Esophagus muscularis mucosa (tissue), 4 donors: Measurements from ENCODE around the gene ERBB2. TPM values are rescaled to one million over a fixed set of nuclear protein-coding genes. Genes with fewer than 3 reads are reported as not detected.

Experiments used
- DNase-seq: peaks from one replicate; pipeline ENCODE4 v3.0.0-alpha.2; 2017; ENCODE audit errors: extremely low spot score
- H3K27ac ChIP-seq, 4 donors: fragments of 200-600 bp; sonication (generic); replicated peaks in 1 of 4; 1 replicate in 3 of 4; 2 replicates in 1 of 4; pipeline ENCODE4 v1.5.1; 2016 to 2019; ENCODE audit warnings: mild to moderate bottlenecking in 1 of 4
- H3K27me3 ChIP-seq, 4 donors: fragments of 200-600 bp; sonication (generic); one replicate each; pipeline versions ENCODE4 v1.5.1 to v1.6.0; 2016 to 2019
- H3K36me3 ChIP-seq, 4 donors: fragments of 200-600 bp; sonication (generic); one replicate each; pipeline ENCODE4 v1.5.1; 2016 to 2019
- H3K4me1 ChIP-seq, 4 donors: fragments of 200-600 bp; sonication (generic); one replicate each; pipeline ENCODE4 v1.5.1; 2016 to 2019
- H3K4me3 ChIP-seq, 4 donors: fragments of 200-600 bp; sonication (generic); 1 replicate in 2 of 4; 2 replicates in 2 of 4; pipeline ENCODE4 v1.5.1; 2016 to 2019; ENCODE audit warnings: mild to moderate bottlenecking in 4 of 4, moderate library complexity in 1 of 4
- H3K9me3 ChIP-seq, 4 donors: fragments of 200-600 bp; sonication (generic); 1 replicate in 3 of 4; 2 replicates in 1 of 4; pipeline ENCODE4 v1.5.1; 2016 to 2019
- EP300 ChIP-seq: sonication (generic); formaldehyde crosslinking; IDR thresholded peaks from one replicate; pipeline ENCODE4 v1.6.1; 2017; ENCODE audit warnings: antibody characterized with exemption
- POLR2A ChIP-seq: fragments of 450-650 bp; IDR thresholded peaks from one replicate; pipeline ENCODE4 v1.6.1; 2017; ENCODE audit warnings: antibody characterized with exemption, moderate library complexity, mild to moderate bottlenecking, low read depth
- POLR2AphosphoS5 ChIP-seq, 2 donors: sonication (generic); formaldehyde crosslinking; IDR thresholded peaks; one replicate each; pipeline ENCODE4 v1.6.1; 2017; ENCODE audit warnings: antibody characterized with exemption in 2 of 2
- WGBS: methylation state at CpG from one replicate; pipeline ENCODE4 v1.1.5; 2018; 5-methylcytosine and 5-hydroxymethylcytosine counted together
- intact Hi-C: fragments of 100-400 bp; cut with DNase I; formaldehyde crosslinking; loops from one replicate; pipeline ENCODE4 v1.15.1; 2023
- total RNA-seq, 4 donors: library from RNA; depleted of rRNA; stranded (reverse); fragments of >200 nt; gene quantifications; one replicate each; pipeline versions ENCODE4 v1.1.0 to v1.2.1, GENCODE V29; 2016
- TF ChIP-seq, protein P1 (sequence below), 3 experiments: fragments of 200-600 bp in 2 of 3; fragments of 450-650 bp in 1 of 3; sonication (generic) in 2 of 3; IDR thresholded peaks; one replicate each; pipeline ENCODE4 v1.5.1; 2017 to 2019; ENCODE audit warnings: antibody characterized with exemption in 3 of 3, mild to moderate bottlenecking in 2 of 3, moderate library complexity in 1 of 3

Gene ERBB2
- total RNA-seq, 4 donors from 2014 or later: 36.8 to 67.7 (median 57.7) TPM

DNA sequence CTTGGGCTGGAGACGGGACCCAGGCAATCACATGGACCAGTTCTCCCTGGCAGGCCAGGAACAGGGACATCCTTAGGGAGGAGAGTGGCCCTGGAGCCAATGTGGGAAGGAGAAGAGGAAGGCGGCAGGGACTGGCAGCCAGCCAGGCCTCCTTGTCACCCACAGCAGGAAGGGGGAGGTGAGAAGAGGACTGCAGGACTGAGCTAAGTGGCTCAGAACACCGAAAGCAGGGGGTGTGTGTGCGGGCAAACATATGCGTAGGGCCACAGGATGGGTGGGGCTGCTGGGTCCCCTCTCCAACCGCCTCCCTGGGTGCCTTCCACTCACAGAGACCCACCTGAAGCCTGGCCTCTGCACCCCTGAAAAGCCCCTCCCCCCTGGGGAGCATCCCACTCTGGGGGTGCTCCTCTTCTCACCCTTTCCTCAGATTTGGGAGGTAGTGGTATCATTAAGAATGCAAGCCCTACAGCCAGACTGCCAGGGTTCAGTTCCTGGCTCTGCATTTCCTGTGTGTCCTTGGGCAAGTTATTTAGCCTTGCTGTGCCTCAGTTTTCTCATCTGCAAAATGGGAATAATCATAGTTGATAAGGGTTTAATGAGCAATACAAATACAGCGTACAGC, 23.6 kb upstream of the ERBB2 start:
- TF ChIP-seq EP300 (no peak), POLR2AphosphoS5 (IDR thresholded peaks at IDR 0.05) (no peak), POLR2A (no peak)
- TF ChIP-seq, protein P1, sequence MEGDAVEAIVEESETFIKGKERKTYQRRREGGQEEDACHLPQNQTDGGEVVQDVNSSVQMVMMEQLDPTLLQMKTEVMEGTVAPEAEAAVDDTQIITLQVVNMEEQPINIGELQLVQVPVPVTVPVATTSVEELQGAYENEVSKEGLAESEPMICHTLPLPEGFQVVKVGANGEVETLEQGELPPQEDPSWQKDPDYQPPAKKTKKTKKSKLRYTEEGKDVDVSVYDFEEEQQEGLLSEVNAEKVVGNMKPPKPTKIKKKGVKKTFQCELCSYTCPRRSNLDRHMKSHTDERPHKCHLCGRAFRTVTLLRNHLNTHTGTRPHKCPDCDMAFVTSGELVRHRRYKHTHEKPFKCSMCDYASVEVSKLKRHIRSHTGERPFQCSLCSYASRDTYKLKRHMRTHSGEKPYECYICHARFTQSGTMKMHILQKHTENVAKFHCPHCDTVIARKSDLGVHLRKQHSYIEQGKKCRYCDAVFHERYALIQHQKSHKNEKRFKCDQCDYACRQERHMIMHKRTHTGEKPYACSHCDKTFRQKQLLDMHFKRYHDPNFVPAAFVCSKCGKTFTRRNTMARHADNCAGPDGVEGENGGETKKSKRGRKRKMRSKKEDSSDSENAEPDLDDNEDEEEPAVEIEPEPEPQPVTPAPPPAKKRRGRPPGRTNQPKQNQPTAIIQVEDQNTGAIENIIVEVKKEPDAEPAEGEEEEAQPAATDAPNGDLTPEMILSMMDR (IDR thresholded peaks at IDR 0.05): no peak
- Histone ChIP-seq H3K27ac (no peak overlapping the region), H3K4me1 (peaks cover 39 to 57% (median 47%) of the 10 kb centered on the region in 4 donors), H3K27me3 (peaks cover 0 to 11% (median under 1%) of the 10 kb centered on the region in 4 donors), H3K4me3 (no peak overlapping the region), H3K36me3 (peaks cover 0 to 29% (median 5%) of the 10 kb centered on the region in 4 donors), H3K9me3 (no peaks in the 10 kb centered on the region)
- no peak for DNase-seq
- intact Hi-C loops: no loop called here
- 65% methylated on average over 5 of the region's 7 CpGs for WGBS

GRCh38 chr17:39677072-39677471, 22.8 kb upstream of the ERBB2 start:
- TF ChIP-seq, protein P1 (IDR thresholded peaks at IDR 0.05): no peak
- TF ChIP-seq EP300 (no peak), POLR2AphosphoS5 (IDR thresholded peaks at IDR 0.05) (no peak), POLR2A (no peak)
- H3K27me3 ChIP-seq: peaks cover 0 to 3% (median 0%) of the 10 kb centered on the region in 4 donors
- no peaks in the 10 kb centered on the region for H3K9me3 ChIP-seq
- no peak for DNase-seq
- H3K4me3 ChIP-seq: no peak overlapping the region
- peaks cover 32 to 51% (median 40%) of the 10 kb centered on the region in 4 donors for H3K4me1 ChIP-seq
- 56% methylated on average over 5 of the region's 8 CpGs for WGBS
- peak overlapping the region; percentile 33 to 67 (median 59) for H3K27ac ChIP-seq
- H3K36me3 ChIP-seq: peaks cover 0 to 34% (median 7%) of the 10 kb centered on the region in 4 donors
- intact Hi-C loops: no loop called here

GRCh38 chr17:39677542-39678339, 22.1 kb upstream of the ERBB2 start:
- intact Hi-C loops: no loop called here
- peaks cover 0 to 38% (median 9%) of the 10 kb centered on the region in 4 donors for H3K36me3 ChIP-seq
- peak overlapping the region; percentile 33 to 67 (median 59) for H3K27ac ChIP-seq
- H3K27me3 ChIP-seq: no peaks in the 10 kb centered on the region
- WGBS: 36% methylated on average over 13 of the region's 13 CpGs
- no peaks in the 10 kb centered on the region for H3K9me3 ChIP-seq
- H3K4me3 ChIP-seq: peak overlapping the region in 1 of 4 donors; percentile 8
- peaks cover 32 to 50% (median 38%) of the 10 kb centered on the region in 4 donors for H3K4me1 ChIP-seq
- TF ChIP-seq POLR2AphosphoS5 (IDR thresholded peaks at IDR 0.05) (no peak), POLR2A (no peak), EP300 (no peak)
- TF ChIP-seq, protein P1 (IDR thresholded peaks at IDR 0.05): no peak
- no peak for DNase-seq

DNA sequence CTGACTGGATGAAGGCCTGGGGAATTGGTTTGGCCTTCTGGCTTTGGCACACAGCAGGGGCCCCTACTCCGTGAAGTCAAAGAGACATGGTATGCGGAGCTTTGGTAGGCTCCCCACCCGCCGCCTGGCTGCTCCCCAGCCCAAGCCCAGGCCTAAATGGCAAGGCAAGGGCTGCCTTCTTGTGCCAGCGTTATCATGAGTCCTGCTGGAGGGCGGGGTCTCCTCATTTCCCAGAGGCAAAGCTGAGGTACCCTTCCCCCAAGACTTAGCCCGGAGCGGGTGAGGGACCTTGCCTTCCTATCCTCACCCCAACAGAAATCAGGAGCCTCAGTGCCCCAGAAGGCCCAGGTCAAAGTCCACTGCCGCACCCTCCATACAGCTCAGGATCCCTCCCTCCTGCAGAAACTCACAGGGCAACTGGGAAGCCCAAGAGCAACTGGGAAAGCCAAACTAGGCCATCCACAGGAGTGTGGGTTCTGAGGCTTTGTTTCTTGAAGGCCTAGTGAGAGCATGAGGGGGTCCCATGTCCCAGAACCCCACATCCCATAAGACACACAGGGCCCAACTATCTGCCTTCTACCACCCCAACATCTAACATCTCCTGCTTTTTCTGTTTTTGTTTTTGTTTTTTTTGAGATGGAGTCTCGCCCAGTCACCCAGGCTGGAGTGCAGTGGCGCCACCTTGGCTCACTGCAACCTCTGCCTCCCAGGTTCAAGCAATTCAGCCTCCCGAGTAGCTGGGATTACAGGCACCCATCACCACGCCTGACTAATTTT, 21.3 kb upstream of the ERBB2 start:
- no peak overlapping the region for H3K4me3 ChIP-seq
- H3K27ac ChIP-seq: peak overlapping the region; percentile 33 to 67 (median 59)
- no peaks in the 10 kb centered on the region for H3K27me3 ChIP-seq
- no peak for DNase-seq
- H3K9me3 ChIP-seq: no peaks in the 10 kb centered on the region
- no peak for TF ChIP-seq POLR2AphosphoS5 (IDR thresholded peaks at IDR 0.05)
- TF ChIP-seq POLR2A: no peak
- TF ChIP-seq, protein P1 (IDR thresholded peaks at IDR 0.05): no peak
- no peak for TF ChIP-seq EP300
- 85% methylated on average over 11 of the region's 13 CpGs for WGBS
- peaks cover 0 to 46% (median 17%) of the 10 kb centered on the region in 4 donors for H3K36me3 ChIP-seq
- intact Hi-C loops: no loop called here
- H3K4me1 ChIP-seq: peaks cover 32 to 50% (median 38%) of the 10 kb centered on the region in 4 donors
